ENCODE measurements around the gene CHCHD6. TPM values are rescaled to one million over a fixed set of nuclear protein-coding genes. Genes with fewer than 3 reads are reported as not detected.

The CHCHD6 gene
- total RNA-seq, 2 experiments from 2014 or later: 16.6 to 21.2 TPM

- ChIA-PET CTCF (no interaction called here), POLR2A (no interaction called here)
- no peak for ATAC-seq
- Mint-ChIP-seq H3K9me3 (no peaks in the 10 kb centered on the region), H3K36me3 (ENCODE audit: low read depth) (no peaks in the 10 kb centered on the region), H3K27ac (no peak overlapping the region), H3K27me3 (no peaks in the 10 kb centered on the region), H3K4me3 (no peak overlapping the region), H3K4me1 (ENCODE audit: low read depth) (no peaks in the 10 kb centered on the region)
- no peak for DNase-seq
- intact Hi-C loops (cut with micrococcal nuclease): no loop called here
- TF ChIP-seq CTCF (IDR thresholded peaks at IDR 0.05): no peak
Observed at GRCh38 chr3:127003175-127003555, 299.1 kb downstream of the CHCHD6 start.

DNA sequence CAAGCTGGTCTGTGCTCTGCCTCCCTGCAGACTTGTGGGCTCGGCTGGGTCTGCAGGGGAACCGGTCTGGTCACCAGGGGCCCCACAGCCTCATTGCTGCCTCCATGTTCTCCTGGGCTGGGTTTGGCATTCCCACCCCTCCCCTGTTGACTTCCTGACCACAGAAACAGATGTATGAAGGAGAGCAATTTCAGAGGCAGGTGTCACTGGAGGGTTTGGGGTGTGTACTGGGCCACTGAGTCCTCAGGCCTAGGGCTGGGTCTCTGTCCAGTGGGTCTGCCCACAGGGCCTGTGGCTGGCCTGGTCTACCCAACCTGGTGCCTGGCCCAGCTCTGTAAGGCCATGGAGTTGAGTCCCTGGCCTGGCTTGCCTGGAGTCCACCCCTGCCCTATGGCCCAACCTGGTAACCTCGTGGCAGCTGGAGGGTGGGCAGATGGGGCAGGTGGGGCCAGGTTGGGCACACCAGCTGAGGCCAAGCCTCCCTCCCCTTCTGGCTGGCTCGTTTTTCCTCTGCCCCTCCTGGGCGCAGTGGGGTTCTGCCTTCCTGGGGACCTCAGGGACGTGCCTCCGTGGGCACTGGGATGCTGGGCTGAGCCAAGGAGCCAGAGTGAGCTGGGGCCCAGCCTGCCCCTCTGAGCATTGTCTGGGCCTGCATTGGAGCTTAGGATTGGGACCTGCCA lies 299.7 kb downstream of the CHCHD6 start:
- intact Hi-C loops (cut with micrococcal nuclease): no loop called here
- no peak for DNase-seq
- Mint-ChIP-seq H3K4me1 (ENCODE audit: low read depth) (no peaks in the 10 kb centered on the region), H3K9me3 (no peaks in the 10 kb centered on the region), H3K4me3 (no peak overlapping the region), H3K27ac (no peak overlapping the region), H3K27me3 (no peaks in the 10 kb centered on the region), H3K36me3 (ENCODE audit: low read depth) (no peaks in the 10 kb centered on the region)
- CTCF ChIA-PET: no interaction called here
- TF ChIP-seq CTCF (IDR thresholded peaks at IDR 0.05): no peak
- POLR2A ChIA-PET: no interaction called here
- ATAC-seq: no peak

- ChIA-PET POLR2A (no interaction called here), CTCF (no interaction called here)
- DNase-seq (no peak), ATAC-seq (no peak)
- no peaks in the 10 kb centered on the region for H3K36me3 Mint-ChIP-seq (ENCODE audit: low read depth)
- intact Hi-C loops (cut with micrococcal nuclease): no loop called here
- H3K27ac Mint-ChIP-seq: no peak overlapping the region
- no peak for TF ChIP-seq CTCF (IDR thresholded peaks at IDR 0.05)
- no peaks in the 10 kb centered on the region for H3K9me3 Mint-ChIP-seq
- H3K4me1 Mint-ChIP-seq (ENCODE audit: low read depth): no peaks in the 10 kb centered on the region
- no peak overlapping the region for H3K4me3 Mint-ChIP-seq
- H3K27me3 Mint-ChIP-seq: no peaks in the 10 kb centered on the region
Observed at GRCh38 chr3:127004641-127005397, 300.8 kb downstream of the CHCHD6 start.

DNA sequence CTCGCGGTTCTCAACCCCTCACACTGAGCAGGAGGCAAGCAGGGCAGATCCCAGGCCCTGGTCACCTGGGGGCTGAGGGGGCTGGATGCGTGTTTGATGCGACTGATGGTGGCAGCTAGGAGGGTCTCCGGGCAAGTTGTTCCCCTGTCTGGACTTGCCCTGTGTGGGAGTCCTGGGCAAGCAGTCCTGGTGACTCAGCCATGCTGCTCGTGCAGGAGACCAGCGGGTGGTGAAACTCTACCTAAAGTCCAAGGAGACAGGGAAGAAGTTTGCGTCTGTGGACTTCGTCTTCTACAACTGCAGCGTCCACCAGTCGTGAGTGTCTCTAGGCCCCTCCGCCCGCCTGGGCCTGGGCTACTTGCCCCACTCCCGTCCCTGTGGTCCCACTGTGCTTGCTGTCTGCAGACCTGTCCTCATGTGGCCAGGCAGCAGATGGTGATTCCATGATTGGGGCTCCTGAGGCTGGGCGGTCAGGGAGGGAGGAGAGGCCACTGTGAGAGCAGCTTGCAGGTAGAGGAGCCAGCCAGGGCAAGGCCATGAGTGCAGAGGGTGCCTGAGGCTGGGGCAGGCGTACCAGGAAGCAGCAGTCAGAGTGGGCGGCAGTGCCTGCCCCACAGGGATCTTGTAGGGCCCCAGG lies 301.9 kb downstream of the CHCHD6 start:
- DNase-seq (no peak), ATAC-seq (no peak)
- intact Hi-C loops (cut with micrococcal nuclease): no loop called here
- Mint-ChIP-seq H3K4me1 (ENCODE audit: low read depth) (no peaks in the 10 kb centered on the region), H3K27ac (no peak overlapping the region), H3K36me3 (ENCODE audit: low read depth) (no peaks in the 10 kb centered on the region), H3K4me3 (no peak overlapping the region), H3K27me3 (no peaks in the 10 kb centered on the region), H3K9me3 (no peaks in the 10 kb centered on the region)
- TF ChIP-seq CTCF (IDR thresholded peaks at IDR 0.05): no peak
- CTCF ChIA-PET: no interaction called here
- POLR2A ChIA-PET: no interaction called here

DNA sequence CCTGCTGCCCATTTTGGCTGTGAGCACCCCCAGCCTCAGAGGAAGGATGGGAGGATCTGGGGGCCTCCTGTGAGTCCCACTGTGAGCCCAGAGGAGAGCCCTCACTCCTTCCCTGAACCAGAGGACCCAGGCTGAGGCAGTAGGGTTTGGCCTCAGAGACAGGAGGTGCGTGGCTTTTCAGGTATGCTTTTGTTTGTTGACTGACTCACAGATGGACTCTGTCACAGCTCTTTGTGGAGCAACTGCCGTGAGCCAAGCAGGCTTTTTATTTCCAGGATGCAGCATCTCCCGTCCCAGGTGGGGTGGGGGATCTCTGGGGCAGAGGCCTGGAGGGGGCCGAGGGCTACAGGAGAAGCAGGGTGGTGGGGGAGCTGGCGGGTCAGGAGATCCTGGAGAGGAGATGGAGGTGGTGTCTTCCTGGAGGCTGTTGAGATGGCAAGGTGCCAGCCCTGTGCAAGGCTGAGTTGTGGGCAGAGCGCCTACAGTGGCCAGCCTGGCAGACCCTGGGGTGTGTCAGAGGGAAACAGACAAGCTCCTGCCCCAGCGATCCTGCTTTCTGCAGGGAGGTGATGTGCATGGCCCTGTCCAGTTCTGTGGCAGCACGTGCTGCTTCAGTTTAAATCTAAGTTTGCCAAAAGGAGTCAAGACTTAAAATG lies 302.9 kb downstream of the CHCHD6 start:
- POLR2A ChIA-PET: no interaction called here
- no peaks in the 10 kb centered on the region for H3K9me3 Mint-ChIP-seq
- intact Hi-C loops (cut with micrococcal nuclease): no loop called here
- no peak overlapping the region for H3K4me3 Mint-ChIP-seq
- no peak for TF ChIP-seq CTCF (IDR thresholded peaks at IDR 0.05)
- CTCF ChIA-PET: no interaction called here
- no peak overlapping the region for H3K27ac Mint-ChIP-seq
- DNase-seq (no peak), ATAC-seq (no peak)
- no peaks in the 10 kb centered on the region for H3K36me3 Mint-ChIP-seq (ENCODE audit: low read depth)
- no peaks in the 10 kb centered on the region for H3K27me3 Mint-ChIP-seq
- no peaks in the 10 kb centered on the region for H3K4me1 Mint-ChIP-seq (ENCODE audit: low read depth)

Measured in activated CD8-positive, alpha-beta T cell treated with anti-CD3 and anti-CD28 coated beads for 36 hours (primary cell).